ENCODE results near the gene LEFTY2.
"Not testable (repeated sequence)": the region's sequence is repeated elsewhere in the genome, so short reads cannot be mapped to it uniquely, and the experiment has no call there.

The LEFTY2 gene

DNA sequence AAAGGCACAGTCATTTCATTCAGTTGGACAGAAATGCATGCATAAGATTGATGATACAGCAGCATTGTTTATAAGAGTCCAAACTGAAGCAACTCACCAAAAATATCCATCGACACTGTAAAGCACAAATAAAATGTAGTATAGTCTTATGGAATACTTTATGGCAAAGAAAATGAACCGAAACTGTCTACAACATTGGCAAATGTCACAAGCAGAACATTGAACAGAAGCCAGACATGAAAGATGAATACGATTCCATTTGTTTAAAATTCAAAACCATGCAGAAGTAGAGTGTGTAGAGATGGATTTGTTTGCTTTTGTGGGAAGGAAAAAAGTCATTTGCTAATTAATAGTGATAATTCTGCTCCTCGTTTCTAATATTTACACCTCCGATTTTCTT, 44.5 kb downstream of the LEFTY2 start:
- no peaks in the 10 kb centered on the region for H3K27me3 ChIP-seq (ENCODE audit: control insufficient read depth, insufficient read depth, low read length)
- no peak overlapping the region for H3K9ac ChIP-seq (ENCODE audit: low read depth, low read length)
- H3K9me3 ChIP-seq (ENCODE audit: control insufficient read depth, insufficient read depth, low read length): no peaks in the 10 kb centered on the region
- no peaks in the 10 kb centered on the region for H3K36me3 ChIP-seq (ENCODE audit: control insufficient read depth, insufficient read depth, low read length)
- H3K4me3 ChIP-seq (ENCODE audit: low read depth, low read length): no peak overlapping the region
- peaks cover 20% of the 10 kb centered on the region for H3K4me1 ChIP-seq (ENCODE audit: control insufficient read depth, insufficient read depth, low read length)

DNA sequence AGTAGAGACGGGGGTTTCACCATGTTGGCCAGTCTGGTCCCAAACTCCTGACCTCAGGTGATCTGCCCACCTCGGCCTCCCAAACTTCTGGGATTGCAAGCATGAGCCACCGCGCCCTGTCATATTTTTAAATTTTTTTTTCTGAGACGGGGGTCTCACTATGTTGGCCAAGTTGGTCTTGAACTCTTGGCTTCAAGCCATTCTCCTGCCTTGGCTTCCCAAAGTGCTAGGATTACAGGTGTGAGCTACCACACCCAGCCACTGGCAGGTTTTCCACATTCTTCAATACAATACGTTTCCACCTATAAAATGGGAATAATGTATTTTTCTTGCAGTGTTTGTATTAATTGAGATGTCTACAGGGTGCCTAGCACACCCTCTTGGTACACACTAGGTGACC, 48.7 kb downstream of the LEFTY2 start:
- H3K36me3 ChIP-seq (ENCODE audit: control insufficient read depth, insufficient read depth, low read length): no peaks in the 10 kb centered on the region
- no peaks in the 10 kb centered on the region for H3K27me3 ChIP-seq (ENCODE audit: control insufficient read depth, insufficient read depth, low read length)
- peaks cover 22% of the 10 kb centered on the region for H3K4me1 ChIP-seq (ENCODE audit: control insufficient read depth, insufficient read depth, low read length)

DNA sequence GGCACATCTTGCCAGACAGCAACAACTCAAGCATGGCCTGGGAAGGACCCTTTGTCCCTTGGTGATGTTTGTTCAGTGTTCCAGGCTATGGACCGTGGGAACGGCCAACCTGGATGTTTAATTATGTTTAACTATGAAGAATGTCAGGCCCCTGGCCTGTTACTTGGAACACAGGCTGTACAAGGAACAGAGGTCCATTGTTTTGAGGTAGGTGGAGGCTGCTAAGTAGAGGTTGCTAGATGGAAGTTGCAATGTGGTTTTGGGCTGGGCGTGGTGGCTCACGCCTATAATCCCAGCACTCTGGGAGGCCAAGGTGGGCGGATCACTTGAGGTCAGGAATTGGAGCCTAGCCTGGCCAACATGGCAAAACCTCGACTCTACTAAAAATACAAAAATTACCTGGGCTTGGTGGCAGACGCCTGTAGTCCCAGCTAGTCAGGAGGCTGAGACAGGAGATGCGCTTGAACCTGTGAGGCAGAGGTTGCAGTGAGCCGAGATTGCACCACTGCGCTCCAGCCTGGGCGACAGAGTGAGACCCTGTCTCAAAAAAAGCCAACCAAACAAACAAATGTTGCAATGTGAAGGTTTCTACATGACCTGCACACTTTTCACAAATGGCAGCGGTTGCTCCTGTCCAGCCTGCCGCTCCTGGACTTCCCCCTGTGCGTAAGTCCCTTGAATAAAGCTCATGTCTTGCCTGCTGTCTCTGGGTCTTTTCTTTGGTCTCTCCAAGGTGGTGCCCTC, 49.6 kb downstream of the LEFTY2 start:
- H3K36me3 ChIP-seq (ENCODE audit: control insufficient read depth, insufficient read depth, low read length): no peaks in the 10 kb centered on the region
- no peak overlapping the region for H3K9ac ChIP-seq (ENCODE audit: low read depth, low read length)
- H3K9me3 ChIP-seq (ENCODE audit: control insufficient read depth, insufficient read depth, low read length): no peaks in the 10 kb centered on the region
- no peak overlapping the region for H3K4me3 ChIP-seq (ENCODE audit: low read depth, low read length)
- peaks cover 20% of the 10 kb centered on the region for H3K4me1 ChIP-seq (ENCODE audit: control insufficient read depth, insufficient read depth, low read length)
- H3K27me3 ChIP-seq (ENCODE audit: control insufficient read depth, insufficient read depth, low read length): no peaks in the 10 kb centered on the region

More for the DNA sequence above, 48.7 kb downstream of the LEFTY2 start:
- Histone ChIP-seq H3K9me3 (ENCODE audit: control insufficient read depth, insufficient read depth, low read length) (no peaks in the 10 kb centered on the region), H3K9ac (ENCODE audit: low read depth, low read length) (no peak overlapping the region), H3K4me3 (ENCODE audit: low read depth, low read length) (no peak overlapping the region)

DNA sequence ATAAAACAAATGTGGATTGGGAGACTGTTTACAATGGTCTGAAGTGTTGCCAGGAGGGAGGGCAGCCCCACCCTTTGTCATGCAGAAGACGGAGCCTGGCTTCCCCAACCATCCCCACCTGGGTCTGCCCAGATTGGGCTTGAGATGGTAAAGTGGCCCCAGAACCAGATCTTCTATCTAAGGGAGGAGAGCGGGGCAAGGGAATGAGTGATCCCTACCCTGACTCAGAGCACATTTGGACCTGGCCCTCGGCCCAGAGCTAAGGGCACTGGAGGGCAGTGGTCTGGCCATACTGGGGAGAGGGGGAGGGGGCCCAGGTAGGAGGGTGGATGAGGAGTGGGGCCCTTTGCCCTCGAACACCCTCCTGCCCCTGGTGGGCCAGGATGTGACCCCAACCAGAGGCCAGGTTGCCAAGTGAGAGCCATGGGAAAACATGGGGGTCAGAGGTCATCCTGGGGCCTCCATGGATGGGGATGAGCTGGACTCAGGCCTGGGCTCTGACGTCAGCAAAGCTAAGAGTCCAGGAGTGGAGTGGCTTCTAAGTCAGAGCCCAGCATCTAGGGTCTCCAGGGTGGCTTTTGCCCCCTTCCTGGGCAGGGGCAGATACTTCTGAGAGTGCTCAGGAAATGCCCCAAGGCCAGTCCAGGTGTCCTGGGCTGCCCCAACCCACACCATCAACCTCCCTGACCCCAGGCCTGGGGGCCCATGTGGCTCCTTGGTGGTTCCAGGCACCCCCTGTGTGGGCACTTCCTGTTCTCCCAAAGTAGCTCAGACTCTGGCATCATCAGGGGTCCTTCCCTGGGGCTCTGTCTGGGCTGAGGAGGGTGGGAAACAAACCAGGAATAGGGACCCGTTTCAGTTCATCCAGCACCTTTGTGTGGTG, 50.4 kb downstream of the LEFTY2 start:
- Histone ChIP-seq H3K4me1 (ENCODE audit: control insufficient read depth, insufficient read depth, low read length) (peaks cover 20% of the 10 kb centered on the region), H3K9me3 (ENCODE audit: control insufficient read depth, insufficient read depth, low read length) (no peaks in the 10 kb centered on the region), H3K36me3 (ENCODE audit: control insufficient read depth, insufficient read depth, low read length) (no peaks in the 10 kb centered on the region), H3K9ac (ENCODE audit: low read depth, low read length) (peak overlapping the region; percentile 12), H3K4me3 (ENCODE audit: low read depth, low read length) (no peak overlapping the region), H3K27me3 (ENCODE audit: control insufficient read depth, insufficient read depth, low read length) (no peaks in the 10 kb centered on the region)

DNA sequence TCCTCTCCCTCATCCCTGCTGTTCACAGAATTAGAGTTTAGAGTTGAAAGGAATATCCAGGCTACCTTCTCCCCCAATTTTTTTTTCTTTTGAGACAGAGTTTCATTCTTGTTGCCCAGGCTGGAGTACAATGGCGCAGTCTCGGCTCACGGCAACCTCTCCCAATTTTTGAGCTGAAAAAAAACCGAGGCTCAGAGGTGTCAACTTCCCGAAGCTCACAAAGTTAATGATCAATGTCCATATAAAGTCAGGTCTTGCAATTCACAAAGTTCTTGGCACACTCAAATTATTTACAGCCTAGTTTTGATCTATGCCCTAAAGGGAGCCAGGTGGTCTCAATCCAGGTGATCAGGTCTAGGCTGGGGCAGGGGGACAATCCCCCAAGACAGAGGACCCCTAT, 51.3 kb downstream of the LEFTY2 start:
- no peaks in the 10 kb centered on the region for H3K27me3 ChIP-seq (ENCODE audit: control insufficient read depth, insufficient read depth, low read length)
- no peak overlapping the region for H3K9ac ChIP-seq (ENCODE audit: low read depth, low read length)
- no peaks in the 10 kb centered on the region for H3K9me3 ChIP-seq (ENCODE audit: control insufficient read depth, insufficient read depth, low read length)
- no peak overlapping the region for H3K4me3 ChIP-seq (ENCODE audit: low read depth, low read length)
- peaks cover 20% of the 10 kb centered on the region for H3K4me1 ChIP-seq (ENCODE audit: control insufficient read depth, insufficient read depth, low read length)
- no peaks in the 10 kb centered on the region for H3K36me3 ChIP-seq (ENCODE audit: control insufficient read depth, insufficient read depth, low read length)

DNA sequence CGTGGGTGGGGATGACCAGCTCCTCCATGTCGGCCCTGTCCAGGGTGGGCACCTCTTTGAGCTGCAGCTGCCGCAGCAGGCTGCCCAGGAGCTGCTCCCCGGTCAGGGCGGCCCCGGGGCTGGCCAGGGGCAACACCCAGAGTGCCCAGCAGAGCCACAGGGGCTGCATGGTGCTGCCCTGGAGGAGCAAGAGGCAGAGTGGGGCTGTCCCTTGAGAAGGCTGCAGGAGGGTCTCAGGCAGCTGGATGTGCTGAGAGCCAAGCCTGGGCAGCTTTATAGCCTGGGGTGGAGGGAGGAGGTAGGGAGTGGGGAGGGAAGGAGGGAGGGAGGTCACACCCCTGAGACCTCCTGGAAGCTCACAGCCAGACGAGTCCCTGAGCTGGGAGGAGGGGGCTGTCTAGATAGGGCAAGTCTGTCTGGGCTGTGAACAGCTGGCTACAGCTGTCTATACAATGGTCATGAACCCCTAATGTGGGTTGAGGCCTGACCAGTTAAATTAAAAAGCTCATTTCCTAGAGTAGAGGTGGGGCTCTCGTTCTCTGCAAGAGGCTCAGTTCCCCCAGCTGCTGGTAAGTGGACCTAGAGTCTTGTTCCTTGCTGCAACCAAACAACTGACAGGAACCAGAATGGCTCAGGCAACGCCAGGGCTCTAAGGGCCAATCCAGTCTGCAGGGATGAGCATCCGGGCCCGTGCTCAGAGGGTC, 52.0 kb downstream of the LEFTY2 start, which contains the start of gene LEFTY1:
Gene LEFTY1, minus strand, starts transcription at position 249 of the 704 bp plus-strand sequence. Its CDS starts 80 bp downstream, at position 169.
- Histone ChIP-seq H3K4me1 (ENCODE audit: control insufficient read depth, insufficient read depth, low read length) (peaks cover 20% of the 10 kb centered on the region), H3K4me3 (ENCODE audit: low read depth, low read length) (peak within 1 kb of the TSS; percentile 23), H3K9me3 (ENCODE audit: control insufficient read depth, insufficient read depth, low read length) (no peaks in the 10 kb centered on the region), H3K9ac (ENCODE audit: low read depth, low read length) (peak within 1 kb of the TSS; percentile 60), H3K36me3 (ENCODE audit: control insufficient read depth, insufficient read depth, low read length) (no peaks in the 10 kb centered on the region), H3K27me3 (ENCODE audit: control insufficient read depth, insufficient read depth, low read length) (no peaks in the 10 kb centered on the region)

DNA sequence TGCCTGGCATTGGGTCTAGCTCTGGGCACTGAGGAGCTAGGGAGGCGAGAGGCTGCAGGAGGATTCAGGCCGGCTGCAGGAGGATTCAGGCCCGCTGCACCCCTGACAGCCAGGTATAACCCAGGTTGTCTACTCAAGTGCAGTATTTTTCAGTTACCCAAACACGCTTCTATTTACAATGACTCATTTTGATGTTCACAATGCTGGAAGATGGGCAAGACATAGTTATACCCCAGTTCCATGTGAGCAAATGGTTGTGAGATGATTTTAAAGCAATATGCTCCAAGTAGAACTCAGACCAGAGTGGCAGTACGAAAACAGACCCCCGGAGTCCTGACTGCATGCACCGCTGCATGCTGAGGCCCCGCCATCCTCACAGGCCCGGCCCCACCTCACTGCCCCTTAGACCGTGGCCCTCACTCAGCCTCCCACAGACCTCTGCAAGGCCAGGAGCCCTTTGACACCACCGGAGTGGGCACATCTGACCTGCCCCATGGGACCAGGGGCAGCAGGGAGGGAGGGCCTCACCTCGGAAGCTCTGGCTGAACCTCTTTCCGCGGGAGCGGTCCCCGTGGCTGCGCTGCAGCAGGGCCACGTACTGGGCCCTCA, 52.6 kb downstream of the LEFTY2 start:
- Histone ChIP-seq H3K9me3 (ENCODE audit: control insufficient read depth, insufficient read depth, low read length) (no peaks in the 10 kb centered on the region), H3K36me3 (ENCODE audit: control insufficient read depth, insufficient read depth, low read length) (no peaks in the 10 kb centered on the region), H3K27me3 (ENCODE audit: control insufficient read depth, insufficient read depth, low read length) (no peaks in the 10 kb centered on the region), H3K4me1 (ENCODE audit: control insufficient read depth, insufficient read depth, low read length) (peaks cover 20% of the 10 kb centered on the region), H3K4me3 (ENCODE audit: low read depth, low read length) (peak overlapping the region; percentile 23), H3K9ac (ENCODE audit: low read depth, low read length) (peak overlapping the region; percentile 60)

DNA sequence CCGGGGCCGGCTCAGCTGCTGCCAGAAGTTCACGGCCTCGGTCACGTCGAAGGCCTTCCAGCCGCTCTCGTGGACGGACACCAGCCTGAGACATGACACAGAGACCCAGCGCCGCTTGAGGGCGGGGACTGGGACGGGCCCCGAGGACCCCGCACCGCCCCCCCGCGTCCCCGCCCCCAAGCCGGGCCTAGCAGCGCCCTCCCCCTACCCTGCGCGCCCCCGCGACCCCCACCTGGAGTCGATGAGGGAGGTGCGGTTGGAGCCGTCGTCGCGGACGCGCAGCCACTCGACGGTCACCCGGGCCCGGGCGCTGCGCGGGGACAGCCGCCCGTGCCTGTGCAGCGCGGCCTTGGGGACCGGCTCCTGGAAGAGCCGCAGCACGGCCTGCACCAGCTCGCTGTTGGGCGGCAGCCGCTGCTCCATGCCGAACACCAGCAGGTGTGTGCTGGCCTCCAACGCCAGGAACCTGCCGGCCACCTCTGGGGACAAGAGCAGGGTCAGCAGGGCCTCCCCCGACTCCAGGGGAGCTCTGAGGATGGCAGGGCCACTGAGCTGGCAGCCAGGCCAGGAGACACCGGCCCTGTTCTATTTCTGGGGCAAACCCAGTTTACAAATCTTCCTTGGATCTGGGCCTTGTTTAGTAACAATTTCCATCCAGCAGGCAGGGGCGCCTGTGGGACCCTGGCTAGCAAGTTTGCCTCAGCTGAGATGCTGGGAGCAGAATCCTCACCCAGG, 53.3 kb downstream of the LEFTY2 start:
- peaks cover 20% of the 10 kb centered on the region for H3K4me1 ChIP-seq (ENCODE audit: control insufficient read depth, insufficient read depth, low read length)
- H3K9me3 ChIP-seq (ENCODE audit: control insufficient read depth, insufficient read depth, low read length); H3K27me3 ChIP-seq (ENCODE audit: control insufficient read depth, insufficient read depth, low read length); H3K9ac ChIP-seq (ENCODE audit: low read depth, low read length); H3K36me3 ChIP-seq (ENCODE audit: control insufficient read depth, insufficient read depth, low read length): not testable (repeated sequence)
- H3K4me3 ChIP-seq (ENCODE audit: low read depth, low read length): peak overlapping the region; percentile 23

DNA sequence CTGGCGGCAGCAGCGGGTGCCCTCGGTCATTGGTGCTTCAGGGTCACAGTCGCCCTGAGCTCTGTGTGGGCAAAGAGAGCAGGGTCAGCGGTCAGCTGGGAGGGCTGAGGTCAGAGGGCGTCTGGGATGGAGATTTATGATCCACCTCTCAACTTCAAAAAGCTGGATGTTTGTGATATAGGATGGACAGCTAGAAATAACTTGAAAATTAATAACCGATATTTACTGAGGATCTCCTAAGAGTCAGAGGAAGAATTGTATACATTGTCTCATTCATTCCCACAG, 54.0 kb downstream of the LEFTY2 start:
- peaks cover 20% of the 10 kb centered on the region for H3K4me1 ChIP-seq (ENCODE audit: control insufficient read depth, insufficient read depth, low read length)
- H3K27me3 ChIP-seq (ENCODE audit: control insufficient read depth, insufficient read depth, low read length): no peaks in the 10 kb centered on the region
- H3K36me3 ChIP-seq (ENCODE audit: control insufficient read depth, insufficient read depth, low read length): no peaks in the 10 kb centered on the region
- H3K9ac ChIP-seq (ENCODE audit: low read depth, low read length): no peak overlapping the region
- peak overlapping the region; percentile 8 for H3K4me3 ChIP-seq (ENCODE audit: low read depth, low read length)
- H3K9me3 ChIP-seq (ENCODE audit: control insufficient read depth, insufficient read depth, low read length): no peaks in the 10 kb centered on the region
